GM10248 (cell line): Measurements from ENCODE around the gene SNX17.
A peak's percentile ranks its signal among the peaks of the same experiment; 100 is the strongest.

Source experiments
- CTCF ChIA-PET: fragments of 300-600 bp; sonication (Branson Sonifier 250); formaldehyde crosslinking; extraction: SDS; loops from one replicate; lab custom pipeline; 2021; ENCODE audit warnings: antibody characterized with exemption; lab: Yijun Ruan, JAX
- POLR2A ChIA-PET: fragments of 350-650 bp; sonication (Branson Sonifier 250); formaldehyde crosslinking; extraction: SDS; loops from one replicate; lab custom pipeline; 2020; ENCODE audit warnings: antibody characterized with exemption; lab: Yijun Ruan, JAX
- DNase-seq: peaks from one replicate; pipeline ENCODE4 v3.0.0; 2012; ENCODE audit errors: extremely low spot score
- TF ChIP-seq, protein P1 (sequence below): IDR thresholded peaks from 2 replicates; pipeline ENCODE4 v1.5.1; 2012; ENCODE audit warnings: mild to moderate bottlenecking, low read depth; ENCODE audit errors: extremely low read depth, missing control alignments, control extremely low read depth

The SNX17 gene

DNA sequence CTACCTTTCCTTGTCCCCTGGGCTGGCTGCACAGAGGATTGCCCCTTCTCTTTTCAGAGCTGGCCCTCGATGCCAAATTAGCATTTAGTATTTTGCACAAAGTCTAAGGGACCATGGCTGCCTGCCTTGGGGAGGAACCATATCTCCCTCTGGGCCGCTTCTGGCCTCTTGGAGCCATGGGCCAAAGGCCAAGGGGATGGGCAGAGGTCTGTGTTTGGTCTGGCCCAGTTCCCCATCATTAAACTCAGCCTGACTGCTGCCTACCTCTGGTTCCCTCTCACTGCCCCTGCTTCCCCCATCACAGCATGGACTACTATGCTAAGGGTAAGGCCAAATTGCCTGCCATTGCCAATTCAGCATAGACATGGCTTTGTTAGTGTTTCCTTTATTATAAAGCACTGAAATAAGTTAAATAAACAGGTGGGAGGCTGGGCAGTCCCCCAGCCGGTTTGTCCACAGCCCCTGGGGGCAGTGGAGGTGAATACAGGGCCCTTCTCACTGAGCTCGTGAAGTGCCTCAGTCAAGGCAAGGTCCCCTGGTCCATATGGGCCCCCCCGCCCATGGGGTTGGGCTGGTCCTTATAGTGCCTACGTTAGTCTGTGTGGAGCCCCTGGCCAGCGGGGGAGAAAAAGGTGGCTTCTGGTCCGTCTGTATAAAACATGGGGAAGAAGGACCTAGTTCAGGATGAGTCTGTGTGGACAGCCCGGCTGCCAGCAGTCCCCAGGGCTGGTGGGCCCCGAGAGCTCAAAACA, 6.6 kb downstream of the SNX17 start:
- CTCF ChIA-PET: no interaction called here
- TF ChIP-seq, protein P1, sequence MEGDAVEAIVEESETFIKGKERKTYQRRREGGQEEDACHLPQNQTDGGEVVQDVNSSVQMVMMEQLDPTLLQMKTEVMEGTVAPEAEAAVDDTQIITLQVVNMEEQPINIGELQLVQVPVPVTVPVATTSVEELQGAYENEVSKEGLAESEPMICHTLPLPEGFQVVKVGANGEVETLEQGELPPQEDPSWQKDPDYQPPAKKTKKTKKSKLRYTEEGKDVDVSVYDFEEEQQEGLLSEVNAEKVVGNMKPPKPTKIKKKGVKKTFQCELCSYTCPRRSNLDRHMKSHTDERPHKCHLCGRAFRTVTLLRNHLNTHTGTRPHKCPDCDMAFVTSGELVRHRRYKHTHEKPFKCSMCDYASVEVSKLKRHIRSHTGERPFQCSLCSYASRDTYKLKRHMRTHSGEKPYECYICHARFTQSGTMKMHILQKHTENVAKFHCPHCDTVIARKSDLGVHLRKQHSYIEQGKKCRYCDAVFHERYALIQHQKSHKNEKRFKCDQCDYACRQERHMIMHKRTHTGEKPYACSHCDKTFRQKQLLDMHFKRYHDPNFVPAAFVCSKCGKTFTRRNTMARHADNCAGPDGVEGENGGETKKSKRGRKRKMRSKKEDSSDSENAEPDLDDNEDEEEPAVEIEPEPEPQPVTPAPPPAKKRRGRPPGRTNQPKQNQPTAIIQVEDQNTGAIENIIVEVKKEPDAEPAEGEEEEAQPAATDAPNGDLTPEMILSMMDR: no peak
- POLR2A ChIA-PET: no interaction called here
- DNase-seq: no peak

DNA sequence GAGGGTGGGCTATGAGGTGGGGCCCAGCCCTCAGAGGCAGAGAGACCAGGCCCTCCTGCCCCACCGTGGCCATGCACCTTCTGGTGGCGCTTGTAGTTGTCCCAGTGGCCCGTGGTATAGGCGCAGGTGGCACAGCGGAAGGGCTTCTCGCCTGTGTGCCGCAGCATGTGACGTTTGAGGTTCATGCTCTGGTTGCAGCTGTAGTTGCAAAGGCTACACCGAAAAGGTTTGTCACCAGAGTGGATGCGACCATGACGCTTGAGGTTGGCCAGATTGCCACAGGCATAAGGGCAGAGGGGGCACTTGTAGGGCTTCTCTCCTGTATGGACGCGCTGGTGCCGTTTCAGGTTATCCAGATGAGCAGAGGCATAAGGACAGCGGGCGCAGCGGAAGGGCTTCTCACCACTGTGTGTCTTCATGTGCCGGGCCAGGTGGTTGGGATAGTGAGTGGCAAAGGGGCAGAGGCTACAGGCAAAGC, 7.2 kb downstream of the SNX17 start:
- TF ChIP-seq, protein P1: no peak
- POLR2A ChIA-PET: no interaction called here
- DNase-seq: no peak
- CTCF ChIA-PET: interaction anchor here (1.4 to 2.1 kb wide), 2 partner anchors 8 to 51 kb away, joined by 4 to 6 read pairs; partner anchors contain the start of genes EIF2B4 and NRBP1

DNA sequence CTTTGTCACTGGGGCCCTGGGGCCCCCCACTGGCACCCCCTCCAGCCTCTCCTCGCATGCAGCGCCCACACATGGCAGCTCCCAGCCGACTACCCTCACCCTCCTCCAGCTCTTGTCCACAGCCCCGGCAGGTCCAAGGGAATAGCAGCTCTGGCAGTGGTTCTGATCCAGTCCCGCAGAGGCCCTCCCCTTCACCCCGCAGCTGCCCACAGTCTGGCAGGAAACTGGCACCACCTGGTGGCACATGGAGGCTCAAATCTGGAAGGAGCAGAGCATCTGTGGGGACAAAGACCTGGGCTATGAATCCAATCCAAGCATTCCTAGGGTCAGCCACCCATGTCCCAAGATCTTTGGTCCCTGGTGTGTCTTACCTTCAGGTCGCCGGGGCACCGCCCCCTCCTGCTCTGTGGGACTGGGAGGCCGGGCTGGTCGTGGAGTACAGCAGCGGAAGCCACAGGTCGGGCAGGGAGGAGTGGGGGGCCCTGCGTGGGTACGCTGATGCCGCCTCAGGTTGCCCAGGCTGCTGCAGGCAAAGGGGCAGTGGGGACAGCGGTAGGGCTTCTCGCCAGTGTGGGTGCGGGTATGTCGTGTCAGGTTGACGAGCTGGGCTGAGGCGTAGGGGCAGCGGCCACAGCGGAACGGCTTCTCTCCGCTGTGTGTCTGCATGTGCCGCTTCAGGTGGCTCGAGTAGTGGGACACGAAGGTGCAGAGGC, 7.8 kb downstream of the SNX17 start:
- ChIA-PET CTCF (interaction anchor here (1.4 to 2.1 kb wide), 2 partner anchors 9 to 51 kb away, joined by 4 to 6 read pairs; partner anchors contain the start of genes EIF2B4 and NRBP1), POLR2A (no interaction called here)
- TF ChIP-seq, protein P1: peak; percentile 19
- no peak for DNase-seq

DNA sequence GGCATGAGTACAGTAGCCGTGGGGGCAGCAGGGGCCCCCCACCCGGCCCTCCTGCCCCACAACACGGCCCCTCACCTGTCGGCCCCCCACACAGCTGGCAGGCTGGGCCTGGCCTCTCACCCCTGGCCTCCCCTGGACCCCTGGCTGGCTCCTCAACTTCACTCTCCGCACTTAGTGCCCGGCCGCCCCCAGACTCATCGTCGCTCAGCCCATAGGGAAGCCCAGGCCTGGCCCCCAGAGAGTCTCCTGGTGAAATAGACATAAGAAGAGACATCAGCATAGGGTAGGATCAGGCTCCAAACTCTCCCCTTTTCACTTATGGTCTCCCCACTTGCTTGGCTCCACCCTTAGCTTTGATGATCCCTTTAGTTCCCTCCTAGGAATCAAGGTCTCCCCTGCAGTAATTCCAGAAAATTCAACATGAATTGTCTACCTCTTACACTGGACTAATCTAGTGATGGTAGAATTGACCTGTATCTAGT, 8.4 kb downstream of the SNX17 start:
- ChIA-PET CTCF (interaction anchor here (1.3 to 2.1 kb wide), 3 partner anchors 9 to 50 kb away, joined by 4 to 6 read pairs (median 4); partner anchors contain the start of genes EIF2B4 and NRBP1), POLR2A (interaction anchor here (0.6 kb wide), 1 partner anchor 308 kb away, joined by 3 read pairs; the partner anchor contains the start of gene OST4)
- TF ChIP-seq, protein P1: no peak
- DNase-seq: no peak

DNA sequence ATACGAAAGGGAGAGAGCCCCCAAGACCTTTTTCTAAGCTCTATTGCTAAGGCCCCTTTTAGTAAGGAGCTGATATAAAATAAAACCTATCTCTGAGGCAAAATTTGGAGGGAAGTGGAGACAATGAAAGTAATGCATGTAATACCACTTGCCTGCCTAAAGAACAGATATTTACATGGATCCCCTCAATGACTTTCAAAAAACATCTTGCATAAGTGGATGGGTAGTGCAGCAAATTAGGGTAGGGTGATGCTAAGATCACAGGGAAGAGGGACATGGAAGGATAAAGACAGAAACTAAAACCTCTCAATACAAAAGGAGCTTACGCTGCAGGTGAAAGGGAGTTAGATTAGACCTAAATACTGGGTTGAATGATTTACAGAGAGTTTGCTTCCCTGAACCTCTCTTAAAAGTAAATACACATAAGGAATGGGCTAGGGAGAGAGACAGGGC, 9.0 kb downstream of the SNX17 start:
- CTCF ChIA-PET: interaction anchor here (1.1 to 2.4 kb wide), 5 partner anchors 8 to 49 kb away, joined by 3 to 13 read pairs (median 6); partner anchors contain the start of genes EIF2B4, NRBP1 and SNX17
- TF ChIP-seq, protein P1: no peak
- POLR2A ChIA-PET: interaction anchor here (0.6 to 1.5 kb wide), 3 partner anchors 30 to 308 kb away, joined by 3 to 4 read pairs (median 3); partner anchors contain the start of genes OST4 and PPM1G
- no peak for DNase-seq
